ENCODE data around the gene ZFP36L2.
"Not testable (repeated sequence)": the region's sequence is repeated elsewhere in the genome, so short reads cannot be mapped to it uniquely, and the experiment has no call there.

Gene ZFP36L2

GRCh38 chr2:43206602-43207001 lies 19.8 kb downstream of the ZFP36L2 start:
- no peak for DNase-seq

- DNase-seq = no peak
Observed at GRCh38 chr2:43203373-43203772, 23.0 kb downstream of the ZFP36L2 start.

- DNase-seq = no peak
Observed at GRCh38 chr2:43202289-43202688, 24.1 kb downstream of the ZFP36L2 start.

GRCh38 chr2:43201497-43201896 lies 24.9 kb downstream of the ZFP36L2 start:
- no peak for DNase-seq

GRCh38 chr2:43201016-43201415 lies 25.4 kb downstream of the ZFP36L2 start:
- no peak for DNase-seq

GRCh38 chr2:43199492-43200488 lies 26.6 kb downstream of the ZFP36L2 start:
- no peak for DNase-seq

GRCh38 chr2:43198263-43198662 lies 28.1 kb downstream of the ZFP36L2 start:
- no peak for DNase-seq

GRCh38 chr2:43197588-43197896 lies 28.9 kb downstream of the ZFP36L2 start:
- DNase-seq = no peak

- no peak for DNase-seq
Observed at GRCh38 chr2:43196768-43197587, 29.4 kb downstream of the ZFP36L2 start.

GRCh38 chr2:43194121-43194869 lies 32.1 kb downstream of the ZFP36L2 start:
- no peak for DNase-seq

GRCh38 chr2:43193652-43194120 lies 32.7 kb downstream of the ZFP36L2 start:
- no peak for DNase-seq

- no peak for DNase-seq
Observed at GRCh38 chr2:43192744-43193651, 33.4 kb downstream of the ZFP36L2 start.

- DNase-seq = no peak
Observed at GRCh38 chr2:43191947-43192516, 34.4 kb downstream of the ZFP36L2 start.

- DNase-seq = no peak
Observed at GRCh38 chr2:43190311-43191052, 35.9 kb downstream of the ZFP36L2 start.

- not testable (repeated sequence) for DNase-seq
Observed at GRCh38 chr2:43189861-43190260, 36.5 kb downstream of the ZFP36L2 start.

GRCh38 chr2:43188561-43189386 lies 37.6 kb downstream of the ZFP36L2 start:
- DNase-seq = no peak

GRCh38 chr2:43186679-43187374 lies 39.6 kb downstream of the ZFP36L2 start:
- DNase-seq = no peak

GRCh38 chr2:43186321-43186678 lies 40.1 kb downstream of the ZFP36L2 start:
- DNase-seq = no peak

- DNase-seq = no peak
Observed at GRCh38 chr2:43185146-43185545, 41.3 kb downstream of the ZFP36L2 start.
